Ishikawa (cell line): ENCODE data around the gene TENM3.

Experiments
- CEBPB ChIP-seq: IDR thresholded peaks from 2 replicates; pipeline ENCODE4 v1.6.1; 2012
- CREB1 ChIP-seq: IDR thresholded peaks from 2 replicates; pipeline ENCODE4 v1.6.1; 2012; ENCODE audit warnings: low read depth
- EGR1 ChIP-seq: IDR thresholded peaks from 2 replicates; pipeline ENCODE4 v1.6.1; 2012
- NFIC ChIP-seq: IDR thresholded peaks from 2 replicates; pipeline ENCODE4 v1.6.1; 2012

- TF ChIP-seq CREB1, result no peak
- no peak for TF ChIP-seq NFIC
- TF ChIP-seq EGR1, result no peak
- TF ChIP-seq CEBPB, result no peak
These were observed 384.8 kb downstream of the TENM3 start for GRCh38 chr4:182627996-182628395.
